Gastrocnemius medialis (tissue), 4 donors: ENCODE data around the gene GNG7. TPM values are rescaled to one million over a fixed set of nuclear protein-coding genes. Genes with fewer than 3 reads are reported as not detected.

ENCODE experiments used
- ATAC-seq, 2 donors: fragments of 150-250 bp; one replicate each; pipeline ENCODE4 v1.9.1; 2016
- DNase-seq, 2 donors: peaks; one replicate each; pipeline ENCODE4 v3.0.0-alpha.2; 2019
- H3K27ac ChIP-seq, 4 donors: fragments of 200-600 bp; sonication (generic); 1 replicate in 1 of 4; 2 replicates in 3 of 4; pipeline ENCODE4 v1.5.1; 2016 to 2018; ENCODE audit warnings: mild to moderate bottlenecking in 2 of 4, moderate library complexity in 1 of 4
- H3K27me3 ChIP-seq, 3 donors: fragments of 200-600 bp; sonication (generic) in 2 of 3; 1 replicate in 1 of 3; 2 replicates in 2 of 3; pipeline versions ENCODE4 v1.5.1 to v1.6.0; 2016 to 2019; ENCODE audit warnings: mild to moderate bottlenecking in 1 of 3, moderate library complexity in 1 of 3
- H3K36me3 ChIP-seq, 2 donors: fragments of 200-600 bp; sonication (generic) in 1 of 2; one replicate each; pipeline ENCODE4 v1.5.1; 2017 to 2018
- H3K4me1 ChIP-seq, 2 donors: fragments of 200-600 bp; sonication (generic) in 1 of 2; one replicate each; pipeline ENCODE4 v1.5.1; 2016 to 2017; ENCODE audit warnings: mild to moderate bottlenecking in 2 of 2
- H3K4me3 ChIP-seq, 4 donors: fragments of 200-600 bp; sonication (generic) in 3 of 4; 1 replicate in 1 of 4; 2 replicates in 3 of 4; pipeline ENCODE4 v1.5.1; 2016 to 2019; ENCODE audit warnings: mild to moderate bottlenecking in 2 of 4
- H3K9me3 ChIP-seq, 3 donors: fragments of 200-600 bp; sonication (generic) in 2 of 3; 1 replicate in 1 of 3; 2 replicates in 2 of 3; pipeline ENCODE4 v1.5.1; 2016 to 2019
- CTCF ChIP-seq, 5 experiments: fragments of 450-650 bp in 3 of 5; fragments of 200-600 bp in 2 of 5; sonication (generic) in 2 of 5; IDR thresholded peaks in 4 of 5; conservative IDR thresholded peaks in 1 of 5; 1 replicate in 4 of 5; 2 replicates in 1 of 5; pipeline ENCODE4 v1.5.1; 2016 to 2019; ENCODE audit warnings: antibody characterized with exemption in 5 of 5, mild to moderate bottlenecking in 3 of 5, moderate library complexity in 3 of 5
- POLR2A ChIP-seq, 2 donors: fragments of 450-650 bp; IDR thresholded peaks; one replicate each; pipeline ENCODE4 v1.6.1; 2017; ENCODE audit warnings: antibody characterized with exemption in 2 of 2, mild to moderate bottlenecking in 2 of 2, moderate library complexity in 2 of 2
- in situ Hi-C, 4 donors: fragments of 200-750 bp; cut with MboI; loops; one replicate each; pipeline versions ENCODE4 v1.15.0 to v1.8.0; 2017; ENCODE audit warnings: low sequenced_read_pairs in 4 of 4
- intact Hi-C: fragments of 100-400 bp; cut with DNase I; formaldehyde crosslinking; loops from one replicate; pipeline ENCODE4 v1.15.1; 2023; ENCODE audit warnings: low total_unique reads
- total RNA-seq, 4 donors: library from RNA; depleted of rRNA; stranded (reverse); fragments of >200 nt; gene quantifications; one replicate each; pipeline versions ENCODE4 v1.1.0 to v1.2.3, GENCODE V29; 2016

Gene GNG7
- total RNA-seq, 4 donors from 2014 or later = 0.46 to 1.1 (median 0.62) TPM

- ATAC-seq = no peak
- DNase-seq = no peak
- intact Hi-C loops = no loop called here
- H3K4me1 ChIP-seq = peaks cover 21 to 41% of the 10 kb centered on the region in 2 donors
- H3K4me3 ChIP-seq = no peak overlapping the region
- no peaks in the 10 kb centered on the region for H3K9me3 ChIP-seq
- peak overlapping the region in 1 of 4 donors; percentile 98 for H3K27ac ChIP-seq
- in situ Hi-C loops = loop anchor here in 3 of 4 donors (5.0 to 10.0 kb wide), 5 partner anchors 63 to 135 kb away; no protein-coding TSS in a partner anchor
- H3K27me3 ChIP-seq = no peaks in the 10 kb centered on the region
- no peaks in the 10 kb centered on the region for H3K36me3 ChIP-seq
- TF ChIP-seq POLR2A (IDR thresholded peaks at IDR 0.05) (no peak), CTCF (IDR thresholded peaks at IDR 0.05 in 4 of 5, conservative IDR thresholded peaks at IDR 0.05 in 1 of 5) (no peak)
Measured at GRCh38 chr19:2479556-2480194, 222.8 kb downstream of the GNG7 start.

- H3K27me3 ChIP-seq = no peaks in the 10 kb centered on the region
- H3K9me3 ChIP-seq = no peaks in the 10 kb centered on the region
- in situ Hi-C loops (loop anchor here in 3 of 4 donors (5.0 to 10.0 kb wide), 5 partner anchors 63 to 136 kb away; no protein-coding TSS in a partner anchor), intact Hi-C loops (no loop called here)
- peak overlapping the region; percentile 81 to 98 (median 90) for H3K27ac ChIP-seq
- TF ChIP-seq CTCF (IDR thresholded peaks at IDR 0.05 in 4 of 5, conservative IDR thresholded peaks at IDR 0.05 in 1 of 5) (no peak), POLR2A (IDR thresholded peaks at IDR 0.05) (peak in 1 of 2 donors; percentile 15)
- H3K4me1 ChIP-seq = peaks cover 21 to 42% of the 10 kb centered on the region in 2 donors
- H3K4me3 ChIP-seq = peak overlapping the region; percentile 66 to 92 (median 84)
- peak; percentile 57 to 67 for DNase-seq
- no peaks in the 10 kb centered on the region for H3K36me3 ChIP-seq
- peak in 1 of 2 donors; percentile 17 for ATAC-seq
Measured at GRCh38 chr19:2478756-2479555, 223.5 kb downstream of the GNG7 start.

- no peaks in the 10 kb centered on the region for H3K36me3 ChIP-seq
- DNase-seq (peak; percentile 56 to 75), ATAC-seq (peak; percentile 18 to 27)
- peak overlapping the region; percentile 66 to 92 (median 84) for H3K4me3 ChIP-seq
- TF ChIP-seq CTCF (IDR thresholded peaks at IDR 0.05 in 4 of 5, conservative IDR thresholded peaks at IDR 0.05 in 1 of 5) = peak in 4 of 5 experiments; percentile 10 to 60 (median 24)
- TF ChIP-seq POLR2A (IDR thresholded peaks at IDR 0.05) = no peak
- in situ Hi-C loops = loop anchor here in 3 of 4 donors (5.0 to 10.0 kb wide), 5 partner anchors 64 to 136 kb away; no protein-coding TSS in a partner anchor
- H3K27me3 ChIP-seq = no peaks in the 10 kb centered on the region
- H3K9me3 ChIP-seq = no peaks in the 10 kb centered on the region
- peaks cover 21 to 42% of the 10 kb centered on the region in 2 donors for H3K4me1 ChIP-seq
- intact Hi-C loops = no loop called here
- peak overlapping the region; percentile 81 to 98 (median 90) for H3K27ac ChIP-seq
Measured at GRCh38 chr19:2478278-2478755, 224.2 kb downstream of the GNG7 start.

GRCh38 chr19:2477732-2478191, 224.7 kb downstream of the GNG7 start:
- intact Hi-C loops (loop anchor here (2.0 kb wide), 1 partner anchor 17 kb away; no protein-coding TSS in a partner anchor), in situ Hi-C loops (loop anchor here in 3 of 4 donors (5.0 to 10.0 kb wide), 5 partner anchors 65 to 137 kb away; no protein-coding TSS in a partner anchor)
- DNase-seq = peak; percentile 32 to 33
- no peaks in the 10 kb centered on the region for H3K27me3 ChIP-seq
- no peaks in the 10 kb centered on the region for H3K9me3 ChIP-seq
- TF ChIP-seq CTCF (IDR thresholded peaks at IDR 0.05 in 4 of 5, conservative IDR thresholded peaks at IDR 0.05 in 1 of 5) (no peak), POLR2A (IDR thresholded peaks at IDR 0.05) (no peak)
- no peak for ATAC-seq
- H3K4me3 ChIP-seq = peak overlapping the region; percentile 66 to 92 (median 84)
- H3K36me3 ChIP-seq = no peaks in the 10 kb centered on the region
- peaks cover 21 to 42% of the 10 kb centered on the region in 2 donors for H3K4me1 ChIP-seq
- H3K27ac ChIP-seq = peak overlapping the region; percentile 81 to 98 (median 90)
